HG03159 (cell line): ENCODE data around the gene ROBO4.

Source experiments
- ATAC-seq: cut with Tn5 transposase; IDR thresholded peaks from one replicate; pipeline ENCODE4 v1.9.1; 2021; ENCODE audit warnings: mild to moderate bottlenecking, moderate library complexity; ENCODE audit not compliant: unreplicated experiment

Gene ROBO4

DNA sequence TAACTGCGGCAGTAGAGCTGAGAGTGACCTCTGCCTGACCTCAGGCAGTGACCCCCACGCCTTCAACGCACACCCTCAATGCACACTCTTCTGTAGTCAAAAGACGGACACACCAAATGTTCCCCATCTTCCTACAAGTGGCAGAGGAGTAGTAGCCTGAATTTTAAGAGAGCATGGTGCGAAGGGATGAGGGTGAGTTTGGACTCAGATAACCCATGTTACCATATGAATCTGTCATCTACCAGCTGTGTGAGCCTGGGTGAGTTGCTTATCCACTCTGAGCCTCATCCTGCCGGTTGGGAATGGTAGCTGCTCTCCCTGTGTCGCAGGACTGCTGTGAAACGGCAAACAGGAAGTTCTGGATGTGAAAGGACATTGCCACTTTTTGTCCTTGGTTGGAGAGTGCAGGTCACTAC is 53.0 kb downstream of the ROBO4 start:
- no peak for ATAC-seq

DNA sequence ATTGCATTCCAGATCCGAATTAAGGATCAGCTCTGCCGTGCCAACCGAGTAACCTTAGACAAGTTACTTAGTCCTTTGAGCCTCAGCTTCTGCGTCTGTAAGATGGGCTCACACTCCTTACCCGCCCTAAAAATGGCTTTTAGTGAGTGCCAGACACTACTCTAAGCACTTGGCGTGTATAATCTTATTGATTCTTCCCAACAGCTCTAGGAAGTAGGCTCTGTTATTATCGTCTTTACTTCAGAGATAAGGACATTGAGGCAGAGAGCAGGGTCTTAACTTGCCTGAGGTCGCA is 54.1 kb downstream of the ROBO4 start:
- ATAC-seq = no peak

DNA sequence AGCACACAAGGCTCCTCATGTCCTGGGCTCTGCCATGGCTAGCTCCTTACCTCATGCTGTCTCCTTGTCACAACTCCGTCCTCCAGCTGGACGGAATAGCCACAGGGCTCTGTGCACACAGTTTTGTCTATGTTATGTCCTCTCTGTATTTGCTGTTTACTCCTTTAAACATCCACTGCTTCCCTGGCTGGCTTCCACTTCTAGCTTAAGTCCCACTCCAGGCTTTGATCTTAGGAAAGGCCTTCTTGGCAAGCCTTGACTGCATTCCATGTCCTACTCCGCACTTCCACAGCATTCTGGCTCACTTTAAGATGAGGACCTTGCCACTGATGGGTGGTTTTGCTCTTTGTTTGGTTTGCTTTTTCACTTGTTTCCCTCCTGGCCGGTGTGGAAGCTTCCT is 55.4 kb downstream of the ROBO4 start:
- ATAC-seq = no peak

DNA sequence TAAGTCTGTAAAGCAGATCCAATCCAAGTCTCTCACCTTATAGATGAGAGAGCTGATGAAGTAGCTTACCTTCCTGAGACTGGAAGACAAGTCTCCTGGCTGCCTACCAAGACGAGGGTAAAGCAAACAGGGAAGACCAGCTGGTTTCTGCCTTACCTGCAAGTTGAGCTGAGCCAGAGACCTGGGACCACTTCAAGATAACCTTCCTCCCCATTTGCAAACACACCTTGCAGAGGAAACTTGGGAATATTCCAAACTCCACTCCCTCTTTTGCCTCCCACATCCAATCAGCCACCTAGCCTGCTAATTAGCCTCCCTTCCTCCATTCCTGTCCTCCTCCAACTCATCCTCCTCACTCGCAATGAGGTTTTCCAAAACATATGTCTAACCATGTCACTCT is 55.8 kb downstream of the ROBO4 start:
- no peak for ATAC-seq

DNA sequence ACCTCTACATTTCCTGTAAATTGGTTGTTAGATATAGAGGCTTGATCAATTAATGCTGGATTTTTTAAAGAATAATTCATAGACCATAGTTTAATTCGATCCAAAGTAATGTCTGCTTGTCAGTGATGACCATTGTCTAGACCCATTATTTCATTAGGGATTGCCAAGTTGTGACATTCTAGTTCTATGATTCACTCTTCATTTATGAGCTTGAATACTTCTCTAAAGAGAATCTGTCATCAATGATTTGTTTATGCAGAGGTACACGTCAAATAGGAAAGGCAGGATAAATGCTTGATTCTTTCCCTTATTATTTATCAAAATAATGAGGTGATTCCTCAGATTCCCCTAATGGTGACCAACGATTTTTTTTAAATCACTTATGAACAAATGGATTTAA is 56.5 kb downstream of the ROBO4 start:
- no peak for ATAC-seq

DNA sequence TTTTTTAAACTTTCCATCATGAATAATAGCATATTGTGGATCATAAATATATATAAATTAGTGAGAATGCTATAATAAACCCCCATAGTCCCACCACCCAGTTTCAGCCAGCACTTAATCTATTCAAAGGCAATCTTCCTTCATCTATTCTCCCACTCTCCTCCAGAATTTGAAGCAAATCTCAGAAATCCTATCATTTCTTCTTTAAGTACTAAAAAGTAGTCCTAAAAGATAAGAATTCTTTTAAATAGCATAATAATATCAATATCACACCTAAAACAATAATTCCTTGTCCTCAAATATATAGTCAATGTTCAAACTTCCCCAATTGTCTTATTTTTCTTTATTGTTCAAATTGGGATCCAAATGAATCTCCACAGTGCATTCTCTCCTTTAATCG is 57.0 kb downstream of the ROBO4 start:
- ATAC-seq = no peak

DNA sequence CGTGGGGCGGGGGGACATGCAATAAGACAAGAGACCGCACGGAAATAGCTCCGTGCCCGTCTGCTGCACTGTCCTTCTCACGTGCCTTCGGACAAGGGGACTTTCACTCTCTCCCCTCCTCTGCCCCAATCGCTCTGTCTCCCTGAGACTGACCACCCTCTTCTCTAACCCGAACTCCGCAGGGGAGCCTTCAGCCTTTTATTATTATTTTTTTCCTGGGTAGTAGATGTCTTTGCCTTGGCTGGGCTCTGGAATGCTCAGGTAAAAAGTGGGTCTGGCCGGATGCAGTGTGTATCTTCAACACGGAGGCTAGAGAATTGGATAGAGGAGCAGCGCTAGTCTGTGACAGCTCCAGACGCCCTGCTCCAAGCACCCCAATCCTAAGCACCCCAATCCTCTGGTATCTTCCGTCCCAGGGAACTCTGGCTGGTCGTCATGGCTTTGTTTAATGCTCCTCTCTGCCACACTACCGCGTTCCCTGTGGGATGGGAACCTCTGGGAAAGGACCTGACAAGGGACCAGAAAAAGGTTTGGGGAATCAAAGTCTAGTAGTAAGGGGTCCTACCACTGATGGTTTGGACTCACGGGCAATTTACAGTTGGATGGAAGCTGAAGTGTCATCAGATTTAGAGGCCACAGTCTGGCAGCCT is 57.6 kb downstream of the ROBO4 start:
- no peak for ATAC-seq

DNA sequence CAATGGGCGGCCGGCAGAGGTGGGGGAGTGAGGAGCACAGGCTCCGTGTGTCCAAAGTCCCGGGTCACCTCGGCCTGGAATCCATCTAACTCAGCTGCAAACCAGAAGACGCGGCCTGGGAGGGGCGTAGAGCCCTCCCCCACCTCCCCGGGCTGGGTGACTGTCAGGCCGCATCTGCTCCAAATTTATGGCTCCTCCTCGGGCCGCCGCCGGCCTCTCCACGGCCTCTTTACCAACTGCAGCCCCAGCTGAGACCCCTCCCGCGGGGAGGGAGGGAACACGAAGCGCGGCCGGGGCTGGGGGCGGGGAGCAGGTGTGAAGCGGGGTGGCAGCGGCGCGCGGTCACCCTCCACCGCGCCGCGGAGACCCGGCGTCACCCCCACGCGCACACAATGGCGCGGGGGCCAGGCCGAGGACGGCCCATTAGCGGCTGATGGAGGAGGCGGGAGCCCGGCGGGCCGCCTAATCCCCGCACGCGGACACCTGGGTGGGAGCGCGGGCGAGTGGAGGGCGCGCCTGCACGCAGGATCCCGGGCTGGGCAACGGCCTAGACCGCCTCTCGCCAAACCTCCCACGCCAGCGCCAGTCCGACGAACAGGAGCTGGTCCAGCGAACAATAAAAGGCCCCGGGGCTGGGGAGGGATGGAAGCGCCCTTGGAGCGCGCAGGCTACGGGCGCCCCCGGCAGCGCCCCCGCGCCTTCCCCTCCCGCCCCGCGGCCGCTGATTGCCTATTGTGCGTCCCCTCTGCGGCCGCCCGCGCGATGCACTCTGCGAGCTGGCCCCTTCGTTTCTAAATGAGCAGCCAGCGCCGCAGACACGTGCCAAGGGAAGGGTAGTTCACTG is 58.3 kb downstream of the ROBO4 start:
- ATAC-seq = no peak

DNA sequence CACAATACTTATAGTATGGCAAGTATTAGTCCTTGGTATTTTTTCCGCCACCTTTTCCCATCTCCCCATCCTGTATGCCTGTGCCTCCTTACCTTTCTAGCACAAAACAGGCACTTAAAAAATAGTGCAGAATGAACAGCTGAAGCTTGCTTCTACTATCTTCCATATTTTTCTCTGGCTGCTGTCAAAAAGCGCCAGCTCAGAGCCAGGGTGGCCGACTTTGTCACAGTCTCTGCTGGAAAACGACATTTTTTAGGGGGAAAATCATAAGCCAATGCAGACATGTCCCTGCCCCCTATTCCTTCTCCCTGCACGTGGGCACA is 58.9 kb downstream of the ROBO4 start:
- ATAC-seq = no peak

DNA sequence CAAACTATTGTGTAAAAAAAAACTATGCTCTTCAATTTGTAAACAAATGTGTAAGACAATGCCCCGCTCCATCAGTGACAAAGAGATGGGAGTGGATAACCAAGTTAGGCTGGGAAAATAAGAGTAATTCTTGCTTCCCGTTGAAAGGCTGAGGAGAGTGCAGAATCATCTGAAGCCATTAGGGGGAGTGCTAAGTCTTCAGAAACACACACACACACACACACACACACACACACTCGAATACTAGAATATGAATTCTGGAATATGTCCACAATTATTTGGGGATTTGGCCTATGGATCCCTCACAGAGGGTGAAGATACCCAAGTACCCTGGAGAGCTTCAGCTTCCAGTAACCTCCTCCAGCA is 60.2 kb downstream of the ROBO4 start:
- ATAC-seq = no peak

DNA sequence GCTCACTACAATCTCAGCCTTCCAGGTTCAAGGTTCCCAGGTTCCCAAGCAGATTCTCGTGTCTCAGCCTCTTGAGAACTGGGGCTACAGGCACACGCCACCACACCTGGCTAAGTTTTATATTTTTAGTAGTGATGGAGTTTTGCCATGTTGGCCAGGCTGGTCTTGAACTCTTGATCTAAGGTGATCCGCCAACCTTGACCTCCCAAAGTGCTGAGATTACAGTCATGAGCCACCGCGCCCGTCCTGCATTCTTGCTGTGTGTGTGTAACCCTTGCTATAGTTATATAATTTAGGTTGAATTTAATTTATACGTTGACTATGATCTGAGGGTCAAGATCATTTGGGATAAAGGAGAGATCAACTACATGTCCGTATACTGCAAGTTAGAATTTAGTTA is 61.7 kb downstream of the ROBO4 start:
- no peak for ATAC-seq

DNA sequence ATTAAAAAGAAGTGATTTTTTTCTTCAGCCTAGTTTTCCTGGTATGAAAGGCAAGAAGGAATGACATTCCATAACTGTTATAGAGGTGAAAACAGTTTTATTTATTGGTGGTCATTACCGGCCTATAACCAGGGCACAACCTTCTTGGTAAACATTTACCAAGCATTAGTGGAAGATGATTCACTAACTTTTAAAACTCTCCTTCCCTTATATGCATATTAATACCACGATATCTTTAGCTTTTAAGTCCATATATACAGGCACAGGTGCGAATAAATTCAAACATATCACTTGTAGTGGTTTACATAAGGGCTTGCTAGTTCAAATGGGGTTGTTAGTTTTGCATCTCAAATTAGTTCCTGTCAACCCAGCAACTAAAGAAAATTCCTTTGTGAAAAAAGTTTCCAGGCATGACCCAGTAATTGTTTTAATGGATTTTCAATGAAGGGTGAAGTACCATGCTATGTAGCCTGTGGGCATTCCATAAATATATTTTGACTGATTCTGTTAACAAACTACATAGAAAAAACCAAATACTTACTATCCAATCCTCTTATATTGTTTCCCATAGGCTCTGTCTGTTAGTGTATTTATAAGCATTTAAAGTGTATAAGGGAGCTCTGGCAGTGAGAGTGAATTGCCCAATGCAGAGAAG is 63.0 kb downstream of the ROBO4 start:
- no peak for ATAC-seq
